Activated CD8-positive, alpha-beta T cell treated with anti-CD3 and anti-CD28 coated beads for 36 hours (primary cell): ENCODE measurements around the gene CXorf38. TPM values are rescaled to one million over a fixed set of nuclear protein-coding genes. Genes with fewer than 3 reads are reported as not detected.

Experiments used
- ATAC-seq: fragments of 200-7000 bp; cut with Tn5 transposase; one replicate; pipeline ENCODE4 v1.10.0; 2021; ENCODE audit warnings: mild to moderate bottlenecking, moderate library complexity
- CTCF ChIA-PET: fragments of 350-600 bp; sonication (Branson Sonifier 250); formaldehyde crosslinking; loops from one replicate; lab custom pipeline; 2021; ENCODE audit warnings: antibody characterized with exemption; lab: Charles Lee
- POLR2A ChIA-PET: fragments of 350-600 bp; sonication (Branson Sonifier 250); formaldehyde crosslinking; loops from one replicate; lab custom pipeline; 2021; ENCODE audit warnings: antibody characterized with exemption; lab: Charles Lee
- DNase-seq: peaks from one replicate; pipeline ENCODE4 v3.0.0-alpha.2; 2020
- H3K27ac Mint-ChIP-seq: one replicate; pipeline ENCODE4 v1.8.0; 2021; ENCODE audit warnings: mild to moderate bottlenecking, mixed read lengths
- H3K27me3 Mint-ChIP-seq: one replicate; pipeline ENCODE4 v1.8.0; 2021; ENCODE audit warnings: mixed read lengths
- H3K36me3 Mint-ChIP-seq: one replicate; pipeline ENCODE4 v1.8.0; 2021; ENCODE audit warnings: low read depth, mixed read lengths
- H3K4me1 Mint-ChIP-seq: one replicate; pipeline ENCODE4 v1.8.0; 2021; ENCODE audit warnings: low read depth, mixed read lengths
- H3K4me3 Mint-ChIP-seq: one replicate; pipeline ENCODE4 v1.8.0; 2021; ENCODE audit warnings: mild to moderate bottlenecking, moderate library complexity, mixed read lengths
- H3K9me3 Mint-ChIP-seq: one replicate; pipeline ENCODE4 v1.8.0; 2021; ENCODE audit warnings: mixed read lengths
- CTCF ChIP-seq: fragments of 200-600 bp; IDR thresholded peaks from one replicate; pipeline ENCODE4 v1.8.0; 2022; ENCODE audit warnings: antibody characterized with exemption, mild to moderate bottlenecking
- intact Hi-C: fragments of 100-400 bp; cut with micrococcal nuclease; formaldehyde crosslinking; loops from one replicate; pipeline ENCODE4 v1.10.0; 2022
- total RNA-seq, 2 experiments: library from RNA; stranded (reverse); gene quantifications; one replicate each; pipeline ENCODE4 v1.2.3, GENCODE V29; 2021

Gene CXorf38
- total RNA-seq, 2 experiments from 2014 or later = 21.2 to 22.5 TPM

- no peak for DNase-seq
- peak overlapping the region; percentile 45 for H3K27ac Mint-ChIP-seq
- ChIA-PET CTCF (no interaction called here), POLR2A (no interaction called here)
- ATAC-seq = no peak
- no peak for TF ChIP-seq CTCF
- intact Hi-C loops = no loop called here
- peaks cover 10% of the 10 kb centered on the region for H3K36me3 Mint-ChIP-seq
- H3K27me3 Mint-ChIP-seq = no peaks in the 10 kb centered on the region
- H3K4me3 Mint-ChIP-seq = no peak overlapping the region
- peaks cover 11% of the 10 kb centered on the region for H3K4me1 Mint-ChIP-seq
- H3K9me3 Mint-ChIP-seq = no peaks in the 10 kb centered on the region
Measured at GRCh38 chrX:40663078-40663740, 15.8 kb upstream of the CXorf38 start.

GRCh38 chrX:40661489-40661888 is 14.1 kb upstream of the CXorf38 start:
- H3K27ac Mint-ChIP-seq = no peak overlapping the region
- ATAC-seq (no peak), DNase-seq (no peak)
- intact Hi-C loops = no loop called here
- ChIA-PET CTCF (no interaction called here), POLR2A (no interaction called here)
- no peak for TF ChIP-seq CTCF
- H3K4me3 Mint-ChIP-seq = no peak overlapping the region
- no peaks in the 10 kb centered on the region for H3K9me3 Mint-ChIP-seq
- no peaks in the 10 kb centered on the region for H3K27me3 Mint-ChIP-seq
- H3K36me3 Mint-ChIP-seq = peaks cover 5% of the 10 kb centered on the region
- peaks cover 11% of the 10 kb centered on the region for H3K4me1 Mint-ChIP-seq

DNA sequence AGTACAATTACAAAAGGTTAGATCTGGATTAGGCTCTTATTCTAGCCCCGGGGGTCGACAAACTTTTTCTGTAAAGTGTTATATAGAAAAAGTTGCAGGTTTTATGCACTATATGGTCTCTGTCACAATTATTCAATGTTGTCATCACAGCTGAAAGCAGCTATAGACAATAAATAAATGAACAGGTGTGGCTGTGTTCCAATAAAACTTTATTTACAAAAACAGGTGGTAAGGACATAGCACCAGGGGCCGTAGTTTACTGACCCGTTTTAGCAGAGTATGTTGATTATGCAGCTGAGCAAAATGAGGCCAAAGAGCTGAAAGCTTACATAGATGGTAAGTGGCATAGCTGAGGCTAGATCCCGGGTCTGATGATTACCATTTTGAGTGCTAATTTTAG is 13.0 kb upstream of the CXorf38 start:
- Mint-ChIP-seq H3K27me3 (no peaks in the 10 kb centered on the region), H3K4me1 (peaks cover 11% of the 10 kb centered on the region), H3K27ac (no peak overlapping the region), H3K9me3 (no peaks in the 10 kb centered on the region), H3K4me3 (no peak overlapping the region), H3K36me3 (peaks cover 5% of the 10 kb centered on the region)
- CTCF ChIA-PET = interaction anchor here (0.6 to 1.5 kb wide), 2 partner anchors 116 to 134 kb away, joined by 3 to 5 read pairs; no protein-coding TSS in a partner anchor
- POLR2A ChIA-PET = interaction anchor here (0.7 kb wide), 1 partner anchor 61 kb away, joined by 3 read pairs; no protein-coding TSS in a partner anchor
- TF ChIP-seq CTCF = no peak
- intact Hi-C loops = no loop called here
- no peak for DNase-seq
- no peak for ATAC-seq

DNA sequence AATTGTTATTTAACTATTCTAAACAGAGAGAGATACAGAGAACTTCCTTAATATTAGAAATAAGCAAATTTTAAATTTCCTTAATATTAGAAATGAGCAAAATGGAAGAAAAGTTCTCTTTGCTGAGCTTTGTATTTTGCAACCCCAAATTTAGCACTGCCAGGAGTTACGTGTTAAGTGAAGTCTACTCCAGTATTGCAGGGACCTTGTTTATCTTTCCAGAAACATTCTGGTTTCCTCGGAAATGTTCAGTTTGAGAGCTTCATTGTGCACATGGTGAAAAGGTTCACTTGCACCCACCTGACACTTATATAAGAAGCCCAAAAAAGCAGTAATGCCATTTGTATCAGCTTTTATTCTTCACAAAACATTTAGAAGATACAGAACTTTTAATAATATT is 6.2 kb upstream of the CXorf38 start:
- no peak overlapping the region for H3K4me3 Mint-ChIP-seq
- intact Hi-C loops = loop anchor here (5.0 kb wide), 1 partner anchor 139 kb away; no protein-coding TSS in a partner anchor
- no peak overlapping the region for H3K27ac Mint-ChIP-seq
- CTCF ChIA-PET = interaction anchor here (1.0 to 6.3 kb wide), 5 partner anchors 82 to 461 kb away, joined by 3 to 72 read pairs (median 3); partner anchors contain the start of gene MED14
- no peaks in the 10 kb centered on the region for H3K9me3 Mint-ChIP-seq
- ATAC-seq (no peak), DNase-seq (no peak)
- H3K36me3 Mint-ChIP-seq = peaks cover 3% of the 10 kb centered on the region
- TF ChIP-seq CTCF = no peak
- H3K27me3 Mint-ChIP-seq = no peaks in the 10 kb centered on the region
- POLR2A ChIA-PET = no interaction called here
- peaks cover 3% of the 10 kb centered on the region for H3K4me1 Mint-ChIP-seq

DNA sequence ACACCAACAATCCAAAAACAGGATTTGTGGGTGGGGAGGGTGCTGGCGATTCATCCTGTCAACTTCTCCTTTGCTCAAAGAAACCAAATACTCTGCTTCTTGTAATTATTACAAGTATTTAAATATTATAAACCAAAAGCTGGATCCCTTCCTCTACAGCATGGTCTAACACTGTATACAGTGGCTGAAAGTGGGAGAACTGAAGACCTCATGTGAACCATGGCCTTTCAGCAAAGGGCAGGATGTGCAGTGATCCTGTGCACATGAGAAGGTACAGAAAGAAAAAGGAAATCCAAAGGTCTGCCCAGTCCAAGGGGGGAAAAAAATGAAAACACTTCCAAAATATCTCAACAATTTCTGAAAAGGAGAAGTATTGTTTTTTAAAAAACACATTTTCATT is 5.3 kb upstream of the CXorf38 start:
- no peak for ATAC-seq
- peak overlapping the region; percentile 55 for H3K27ac Mint-ChIP-seq
- H3K9me3 Mint-ChIP-seq = no peaks in the 10 kb centered on the region
- ChIA-PET POLR2A (interaction anchor here (0.6 kb wide), 1 partner anchor 265 kb away, joined by 3 read pairs; no protein-coding TSS in a partner anchor), CTCF (interaction anchor here (0.9 to 6.3 kb wide), 9 partner anchors 15 to 600 kb away, joined by 3 to 72 read pairs (median 3); partner anchors contain the start of gene MED14)
- H3K36me3 Mint-ChIP-seq = peaks cover 3% of the 10 kb centered on the region
- no peaks in the 10 kb centered on the region for H3K27me3 Mint-ChIP-seq
- intact Hi-C loops = loop anchor here (5.0 kb wide), 1 partner anchor 140 kb away; no protein-coding TSS in a partner anchor
- DNase-seq = no peak
- peaks cover 5% of the 10 kb centered on the region for H3K4me1 Mint-ChIP-seq
- no peak for TF ChIP-seq CTCF
- H3K4me3 Mint-ChIP-seq = no peak overlapping the region
